Measurements from ENCODE around the gene CCSER1. TPM values are rescaled to one million over a fixed set of nuclear protein-coding genes. Genes with fewer than 3 reads are reported as not detected.
A peak's percentile ranks its signal among the peaks of the same experiment; 100 is the strongest.
"Not testable (repeated sequence)": the region's sequence is repeated elsewhere in the genome, so short reads cannot be mapped to it uniquely, and the experiment has no call there.

Gene CCSER1
- total RNA-seq, 1 experiment from 2014 or later, result 23.1 TPM

GRCh38 chr4:91123742-91124141 is 996.5 kb downstream of the CCSER1 start:
- in situ Hi-C loops (cut with HindIII; ENCODE audit: low pct_unique_long_range_greater_than_20kb, low sequenced_read_pairs), result no loop called here
- DNase-seq (ENCODE audit: low read depth, low spot score), result no peak

- in situ Hi-C loops (cut with HindIII; ENCODE audit: low pct_unique_long_range_greater_than_20kb, low sequenced_read_pairs), result no loop called here
These were observed 1000.0 kb downstream of the CCSER1 start for GRCh38 chr4:91127192-91127591.

GRCh38 chr4:91127831-91128230 is 1000.6 kb downstream of the CCSER1 start:
- no peak for DNase-seq (ENCODE audit: low read depth, low spot score)
- in situ Hi-C loops (cut with HindIII; ENCODE audit: low pct_unique_long_range_greater_than_20kb, low sequenced_read_pairs), result no loop called here

More at GRCh38 chr4:91127192-91127591, 1000.0 kb downstream of the CCSER1 start:
- DNase-seq (ENCODE audit: low read depth, low spot score), result no peak

- in situ Hi-C loops (cut with HindIII; ENCODE audit: low pct_unique_long_range_greater_than_20kb, low sequenced_read_pairs), result no loop called here
- no peak for DNase-seq (ENCODE audit: low read depth, low spot score)
These were observed 1001.3 kb downstream of the CCSER1 start for GRCh38 chr4:91128519-91128918.

GRCh38 chr4:91147067-91147466 is 1019.9 kb downstream of the CCSER1 start:
- DNase-seq (ENCODE audit: low read depth, low spot score), result no peak
- in situ Hi-C loops (cut with HindIII; ENCODE audit: low pct_unique_long_range_greater_than_20kb, low sequenced_read_pairs), result no loop called here

GRCh38 chr4:91154041-91154440 is 1026.8 kb downstream of the CCSER1 start:
- in situ Hi-C loops (cut with HindIII; ENCODE audit: low pct_unique_long_range_greater_than_20kb, low sequenced_read_pairs); DNase-seq (ENCODE audit: low read depth, low spot score): not testable (repeated sequence)

- DNase-seq (ENCODE audit: low read depth, low spot score); in situ Hi-C loops (cut with HindIII; ENCODE audit: low pct_unique_long_range_greater_than_20kb, low sequenced_read_pairs): not testable (repeated sequence)
These were observed 1040.9 kb downstream of the CCSER1 start for GRCh38 chr4:91167864-91168653.

- in situ Hi-C loops (cut with HindIII; ENCODE audit: low pct_unique_long_range_greater_than_20kb, low sequenced_read_pairs), result no loop called here
- DNase-seq (ENCODE audit: low read depth, low spot score), result no peak
These were observed 1043.6 kb downstream of the CCSER1 start for GRCh38 chr4:91170768-91171167.

- in situ Hi-C loops (cut with HindIII; ENCODE audit: low pct_unique_long_range_greater_than_20kb, low sequenced_read_pairs), result no loop called here
- DNase-seq (ENCODE audit: low read depth, low spot score), result no peak
These were observed 1044.0 kb downstream of the CCSER1 start for GRCh38 chr4:91171217-91171616.

- in situ Hi-C loops (cut with HindIII; ENCODE audit: low pct_unique_long_range_greater_than_20kb, low sequenced_read_pairs); DNase-seq (ENCODE audit: low read depth, low spot score): not testable (repeated sequence)
These were observed 1057.9 kb downstream of the CCSER1 start for GRCh38 chr4:91185061-91185460.

- in situ Hi-C loops (cut with HindIII; ENCODE audit: low pct_unique_long_range_greater_than_20kb, low sequenced_read_pairs), result no loop called here
- DNase-seq (ENCODE audit: low read depth, low spot score), result peak; percentile 61
These were observed 1071.8 kb downstream of the CCSER1 start for GRCh38 chr4:91198951-91199350.

- in situ Hi-C loops (cut with HindIII; ENCODE audit: low pct_unique_long_range_greater_than_20kb, low sequenced_read_pairs), result no loop called here
- no peak for DNase-seq (ENCODE audit: low read depth, low spot score)
These were observed 1080.3 kb downstream of the CCSER1 start for GRCh38 chr4:91207535-91207934.

- DNase-seq (ENCODE audit: low read depth, low spot score), result no peak
- in situ Hi-C loops (cut with HindIII; ENCODE audit: low pct_unique_long_range_greater_than_20kb, low sequenced_read_pairs), result no loop called here
These were observed 1085.0 kb downstream of the CCSER1 start for GRCh38 chr4:91212211-91212610.

- DNase-seq (ENCODE audit: low read depth, low spot score); in situ Hi-C loops (cut with HindIII; ENCODE audit: low pct_unique_long_range_greater_than_20kb, low sequenced_read_pairs): not testable (repeated sequence)
These were observed 1090.7 kb downstream of the CCSER1 start for GRCh38 chr4:91217831-91218403.

GRCh38 chr4:91220315-91220714 is 1093.1 kb downstream of the CCSER1 start:
- DNase-seq (ENCODE audit: low read depth, low spot score), result no peak
- in situ Hi-C loops (cut with HindIII; ENCODE audit: low pct_unique_long_range_greater_than_20kb, low sequenced_read_pairs), result no loop called here

- in situ Hi-C loops (cut with HindIII; ENCODE audit: low pct_unique_long_range_greater_than_20kb, low sequenced_read_pairs), result no loop called here
These were observed 1094.8 kb downstream of the CCSER1 start for GRCh38 chr4:91222014-91222413.

GRCh38 chr4:91226867-91227266 is 1099.7 kb downstream of the CCSER1 start:
- no peak for DNase-seq (ENCODE audit: low read depth, low spot score)
- in situ Hi-C loops (cut with HindIII; ENCODE audit: low pct_unique_long_range_greater_than_20kb, low sequenced_read_pairs), result no loop called here

More at GRCh38 chr4:91222014-91222413, 1094.8 kb downstream of the CCSER1 start:
- DNase-seq (ENCODE audit: low read depth, low spot score), result no peak

GRCh38 chr4:91228659-91229058 is 1101.5 kb downstream of the CCSER1 start:
- in situ Hi-C loops (cut with HindIII; ENCODE audit: low pct_unique_long_range_greater_than_20kb, low sequenced_read_pairs), result no loop called here
- DNase-seq (ENCODE audit: low read depth, low spot score), result no peak

GRCh38 chr4:91233164-91233563 is 1106.0 kb downstream of the CCSER1 start:
- in situ Hi-C loops (cut with HindIII; ENCODE audit: low pct_unique_long_range_greater_than_20kb, low sequenced_read_pairs), result no loop called here
- DNase-seq (ENCODE audit: low read depth, low spot score), result no peak

All from SK-MEL-5 (cell line).